Inflammatory macrophage treated with lipopolysaccharide for 4 hours (primary cell): Measurements from ENCODE around the gene DSCAML1.

Source experiments
- DNase-seq: peaks from one replicate; pipeline ENCODE4 v3.0.0-alpha.2; 2020

DSCAML1 gene

DNA sequence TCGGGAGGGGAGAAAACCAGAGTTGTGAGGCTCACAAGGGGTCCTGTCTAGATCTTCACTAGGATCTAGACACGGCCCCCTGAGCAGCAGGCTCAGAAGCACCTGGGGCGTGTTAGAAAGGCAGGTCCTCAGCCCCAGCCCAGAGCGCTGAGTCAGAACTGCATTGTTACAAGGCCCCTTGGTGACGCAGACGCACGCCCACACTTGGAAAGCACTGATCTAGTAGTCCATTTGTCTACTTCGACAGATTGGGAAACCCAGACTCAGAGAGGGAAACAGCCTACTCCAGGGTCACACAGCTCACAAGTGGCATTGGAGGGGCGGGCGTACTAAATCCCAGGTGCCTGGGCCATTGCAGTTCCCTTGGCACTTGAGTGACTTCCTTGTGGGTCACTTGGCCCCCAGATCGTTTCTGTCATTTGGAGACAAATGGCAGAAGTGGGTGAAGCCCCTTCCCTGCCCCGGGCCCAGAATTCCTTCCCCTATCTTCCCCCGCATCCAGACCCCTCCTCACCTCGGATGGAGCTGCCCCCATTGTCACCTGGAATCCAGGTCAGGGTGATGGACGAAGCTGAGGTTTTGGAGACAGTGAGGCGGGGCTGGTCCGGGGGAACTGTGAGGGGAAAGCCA lies 358.5 kb downstream of the DSCAML1 start:
- DNase-seq: no peak

- no peak for DNase-seq
These were observed 359.3 kb downstream of the DSCAML1 start for GRCh38 chr11:117437791-117438130.

DNA sequence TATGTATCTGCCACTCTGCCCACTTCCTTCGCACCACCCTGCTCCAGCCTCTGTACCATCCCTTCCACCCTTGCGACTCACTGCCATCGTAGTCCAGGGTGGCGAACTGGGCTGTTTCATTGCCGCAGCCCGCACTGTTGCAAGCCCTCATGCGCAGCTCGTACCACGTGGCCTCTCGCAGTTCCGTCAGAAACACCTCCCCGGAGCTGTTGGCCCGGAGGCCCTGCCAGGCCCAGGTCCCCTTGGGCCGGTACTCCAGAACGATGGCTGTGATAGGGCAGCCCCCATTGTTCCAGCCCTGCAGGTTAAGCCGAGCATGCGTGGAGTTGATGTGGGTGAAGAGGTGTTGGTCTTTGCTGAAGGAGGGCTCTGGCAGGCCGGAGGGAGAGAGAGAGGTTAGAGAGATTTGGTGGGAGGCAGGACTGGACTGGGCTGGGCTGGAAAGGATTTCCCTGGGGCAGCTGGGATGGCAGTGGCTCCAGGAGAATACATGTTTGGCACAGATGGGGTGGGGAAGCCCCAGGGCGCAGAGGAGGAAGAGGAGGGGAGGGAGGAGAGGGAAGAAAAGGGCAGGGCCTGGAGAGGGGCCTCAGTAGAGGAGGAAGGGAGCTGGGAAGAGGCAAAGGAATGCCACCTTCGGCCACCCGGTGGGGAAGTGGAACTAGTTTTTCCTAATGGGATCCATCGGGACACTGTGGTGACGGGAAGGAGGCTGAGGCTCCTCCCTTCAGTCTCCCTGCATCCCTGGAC lies 359.8 kb downstream of the DSCAML1 start:
- no peak for DNase-seq

GRCh38 chr11:117435326-117435725 lies 361.7 kb downstream of the DSCAML1 start:
- no peak for DNase-seq

- no peak for DNase-seq
These were observed 362.5 kb downstream of the DSCAML1 start for GRCh38 chr11:117434481-117434880.

DNA sequence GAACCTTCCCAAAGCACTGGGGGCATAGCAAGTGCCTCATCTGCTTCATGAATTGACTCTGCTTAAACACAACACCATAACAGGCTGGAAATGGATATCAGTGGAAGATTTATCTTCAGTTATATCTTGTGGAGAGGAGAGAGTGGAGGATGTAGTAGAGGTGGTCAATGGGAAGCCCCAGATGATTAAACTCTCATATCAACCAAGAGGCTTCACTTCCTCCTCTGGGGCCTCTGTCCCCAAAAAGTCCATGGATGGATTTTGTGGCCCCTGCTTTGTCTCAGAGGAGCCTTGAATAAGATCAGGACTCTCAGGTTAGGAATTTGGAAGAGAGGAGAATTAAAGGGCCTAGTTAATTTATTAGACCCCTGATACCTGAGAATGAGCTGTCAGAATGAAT lies 363.3 kb downstream of the DSCAML1 start:
- DNase-seq: no peak

- DNase-seq: no peak
These were observed 365.6 kb downstream of the DSCAML1 start for GRCh38 chr11:117431436-117431835.

- no peak for DNase-seq
These were observed 366.6 kb downstream of the DSCAML1 start for GRCh38 chr11:117430293-117430955.

GRCh38 chr11:117428856-117429229 lies 368.2 kb downstream of the DSCAML1 start:
- DNase-seq: no peak

GRCh38 chr11:117428186-117428855 lies 368.7 kb downstream of the DSCAML1 start:
- no peak for DNase-seq

DNA sequence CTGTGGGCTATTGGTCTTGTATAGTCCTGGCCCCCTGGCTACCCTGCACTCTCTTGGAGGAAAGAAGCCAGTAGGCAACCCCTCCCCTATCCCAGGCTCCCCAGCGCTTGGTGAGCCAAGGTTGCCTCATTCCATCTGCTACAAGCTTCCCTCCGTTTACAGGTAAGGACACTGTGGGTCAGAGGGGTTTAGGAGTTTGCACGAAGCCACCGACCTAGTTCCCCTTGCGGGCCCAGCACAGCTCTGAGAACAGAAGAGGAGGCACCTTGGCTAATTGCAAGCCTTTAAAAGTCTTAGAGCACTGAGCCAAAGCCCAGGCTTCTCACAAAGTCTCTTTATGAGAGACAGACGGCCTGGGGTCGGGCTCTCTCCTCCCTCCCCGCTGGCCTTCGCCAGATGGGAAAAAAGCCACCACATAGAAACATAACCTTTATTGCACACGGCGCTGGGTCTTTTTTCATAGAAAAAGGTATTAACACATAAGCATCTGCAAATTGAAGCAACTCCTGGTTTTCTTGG lies 369.6 kb downstream of the DSCAML1 start:
- DNase-seq: no peak

DNA sequence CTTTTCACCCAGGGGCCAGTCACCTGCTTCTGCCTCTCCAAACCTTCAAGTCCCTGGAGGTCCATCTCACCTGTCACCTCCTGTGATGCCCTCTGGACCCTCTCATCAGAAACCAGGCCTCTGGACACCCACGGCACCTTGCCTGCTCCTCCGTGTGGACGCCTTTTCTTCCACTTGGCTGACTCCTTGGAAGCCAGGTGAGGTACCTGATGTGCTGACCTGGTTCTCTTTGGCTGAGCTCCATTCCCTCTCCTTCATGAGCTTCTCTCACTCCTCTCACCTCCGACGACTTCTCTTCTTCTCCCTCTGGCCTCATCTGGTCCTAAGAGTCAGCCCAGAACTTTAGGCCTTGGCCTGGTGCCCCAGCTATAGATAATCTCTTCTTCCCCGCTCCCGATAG lies 370.1 kb downstream of the DSCAML1 start:
- DNase-seq: no peak

DNA sequence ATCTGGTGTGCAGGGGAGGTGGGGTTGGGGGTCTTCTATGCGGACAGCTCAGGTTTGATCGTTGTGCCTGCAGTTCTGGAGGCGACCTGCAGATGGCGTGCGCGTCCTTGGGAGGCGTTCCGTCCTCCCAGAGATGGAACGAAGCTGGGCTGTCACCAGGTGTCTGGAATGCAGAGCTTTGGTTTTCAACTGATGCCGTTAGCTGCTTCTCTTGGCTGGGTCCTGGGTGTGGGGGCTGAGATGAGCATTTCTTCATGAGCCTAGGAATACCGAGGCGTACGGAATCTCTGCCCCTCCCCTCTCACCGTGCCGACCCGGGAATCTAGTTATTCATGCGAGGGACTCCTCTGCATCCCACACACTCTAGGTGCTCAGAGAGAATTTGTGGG lies 370.7 kb downstream of the DSCAML1 start:
- peak; percentile 53 for DNase-seq

GRCh38 chr11:117425679-117426296 lies 371.2 kb downstream of the DSCAML1 start:
- no peak for DNase-seq

DNA sequence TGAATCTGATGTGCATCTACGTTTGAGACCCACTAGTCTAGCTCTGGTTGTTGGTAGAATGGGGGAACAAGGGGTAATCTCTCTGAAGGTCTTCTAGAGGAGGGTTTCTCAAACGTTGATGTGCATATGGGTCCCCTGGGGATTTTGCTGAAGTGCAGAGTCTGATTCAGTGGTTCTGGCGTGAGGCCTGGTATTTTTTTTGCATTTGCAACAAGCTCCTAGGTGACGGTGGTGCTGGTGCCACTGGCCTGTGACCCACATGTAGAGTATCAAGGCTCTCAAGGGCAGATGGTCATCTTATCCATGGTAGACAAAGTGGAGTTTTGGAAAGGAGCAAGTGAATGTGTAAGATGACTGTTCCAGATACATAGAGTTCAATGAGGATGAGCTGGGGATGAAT lies 372.2 kb downstream of the DSCAML1 start:
- DNase-seq: no peak

DNA sequence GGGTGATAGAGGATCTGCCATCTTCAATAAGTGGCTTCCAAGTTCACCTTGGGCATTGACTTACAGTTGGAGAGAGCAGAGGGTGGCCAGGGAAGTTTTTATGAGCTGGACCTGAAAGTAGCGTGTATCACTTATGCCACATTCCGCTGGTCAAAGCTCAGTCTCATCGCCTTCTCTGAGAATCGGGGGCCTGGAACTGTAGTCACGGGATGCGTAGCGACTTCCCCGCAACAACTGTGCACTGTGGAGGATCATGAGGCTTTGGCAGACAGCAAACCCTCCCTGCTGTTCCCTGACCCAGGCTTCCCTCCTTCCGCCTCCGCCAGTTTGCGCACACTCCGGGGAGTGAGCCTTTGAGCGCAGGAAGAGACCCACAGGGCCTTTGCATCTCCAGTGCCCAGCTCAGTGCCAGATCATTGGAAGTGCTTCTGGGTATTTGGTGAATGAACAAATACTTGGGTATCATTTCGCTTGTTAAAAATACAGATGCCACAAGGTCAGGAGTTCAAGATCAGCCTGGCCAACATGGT lies 373.9 kb downstream of the DSCAML1 start:
- no peak for DNase-seq

- no peak for DNase-seq
These were observed 375.5 kb downstream of the DSCAML1 start for GRCh38 chr11:117421476-117421875.

- DNase-seq: no peak
These were observed 376.0 kb downstream of the DSCAML1 start for GRCh38 chr11:117421041-117421440.

DNA sequence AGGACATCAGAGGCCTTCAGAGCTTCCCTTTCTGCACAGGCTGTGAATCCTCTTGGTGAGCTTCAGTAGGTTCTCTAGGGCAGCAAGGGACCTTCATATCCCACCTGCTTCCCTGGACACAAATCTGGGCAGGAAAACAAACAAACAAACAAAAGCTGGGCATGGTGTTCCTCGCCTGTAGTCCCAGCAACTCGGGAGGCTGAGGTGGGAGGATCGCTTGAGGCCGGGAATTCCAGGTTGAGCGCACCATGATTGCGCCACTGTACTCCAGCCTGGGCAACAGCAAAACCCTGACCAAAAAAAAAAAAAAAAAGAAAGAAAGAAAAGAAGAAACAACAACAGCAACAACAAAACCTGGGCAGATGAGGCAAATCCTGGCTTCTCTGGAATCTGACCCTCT lies 376.4 kb downstream of the DSCAML1 start:
- no peak for DNase-seq

DNA sequence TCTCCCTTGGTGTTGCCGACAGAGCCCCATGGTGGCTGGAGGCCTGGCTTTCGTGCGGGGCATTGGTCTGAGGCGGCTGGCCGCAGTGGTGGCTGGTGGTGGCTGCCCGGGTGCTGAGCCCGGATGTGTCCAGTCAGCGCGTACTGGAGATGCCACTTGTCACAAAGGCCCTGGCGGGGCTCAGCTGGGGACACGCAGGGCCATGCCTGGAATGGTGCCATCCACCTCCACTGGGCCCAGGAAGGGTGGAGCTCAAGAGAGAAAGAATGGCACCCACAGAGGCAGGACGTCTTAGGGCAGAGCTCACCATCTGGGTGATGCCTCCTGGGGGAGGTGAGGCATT lies 376.9 kb downstream of the DSCAML1 start:
- DNase-seq: no peak

DNA sequence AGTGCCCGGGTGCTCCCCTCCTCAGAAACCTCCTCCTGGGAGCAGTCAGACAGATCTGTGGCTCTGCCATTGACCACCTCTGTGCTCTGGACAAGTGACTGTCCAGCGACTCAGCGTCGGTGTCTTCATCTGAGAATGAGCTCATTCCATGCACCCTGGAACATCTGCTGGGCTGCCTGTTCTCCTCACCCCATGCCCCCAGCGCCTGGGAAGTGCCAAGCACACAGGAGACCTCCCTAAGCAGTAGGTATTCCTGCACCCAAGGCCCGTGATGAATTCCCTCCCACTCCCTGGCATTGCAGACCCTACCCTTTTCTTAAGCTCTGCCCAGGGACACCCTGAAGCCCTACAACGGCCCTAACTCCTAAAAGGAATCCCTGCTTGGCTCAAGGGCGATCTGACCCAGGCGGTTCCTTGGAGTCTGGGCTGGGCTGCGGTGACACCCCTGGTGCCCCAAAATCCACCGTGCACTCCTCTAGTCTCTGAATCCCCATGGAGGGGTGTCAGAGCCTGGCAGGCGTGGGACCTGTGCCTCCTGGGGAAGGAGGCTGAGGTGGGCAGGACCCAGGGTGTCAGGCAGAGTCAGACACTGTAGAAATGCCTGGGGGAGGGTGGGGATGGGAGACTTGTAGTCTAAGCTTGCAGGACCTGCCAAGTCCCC lies 377.4 kb downstream of the DSCAML1 start:
- DNase-seq: no peak

GRCh38 chr11:117418737-117419481 lies 378.1 kb downstream of the DSCAML1 start:
- DNase-seq: no peak
